GM21381 (cell line): Measurements from ENCODE around the gene FANK1.

ENCODE experiments used
- ATAC-seq: cut with Tn5 transposase; IDR thresholded peaks from one replicate; pipeline ENCODE4 v1.9.1; 2021; ENCODE audit warnings: mild to moderate bottlenecking, moderate library complexity; ENCODE audit not compliant: unreplicated experiment

FANK1 gene

GRCh38 chr10:125984346-125984745, 88.0 kb downstream of the FANK1 start:
- ATAC-seq, result no peak

- ATAC-seq, result no peak
Observed at GRCh38 chr10:125984865-125985495, 88.6 kb downstream of the FANK1 start.

GRCh38 chr10:125985557-125986240, 89.3 kb downstream of the FANK1 start:
- no peak for ATAC-seq

- no peak for ATAC-seq
Observed at GRCh38 chr10:125989791-125990190, 93.4 kb downstream of the FANK1 start.

GRCh38 chr10:125990974-125991373, 94.6 kb downstream of the FANK1 start:
- no peak for ATAC-seq

GRCh38 chr10:125991392-125991791, 95.0 kb downstream of the FANK1 start:
- ATAC-seq, result no peak

- ATAC-seq, result no peak
Observed at GRCh38 chr10:125992254-125992653, 95.9 kb downstream of the FANK1 start.

GRCh38 chr10:125994601-125995000, 98.2 kb downstream of the FANK1 start:
- ATAC-seq, result no peak

GRCh38 chr10:125995726-125996304, 99.5 kb downstream of the FANK1 start:
- ATAC-seq, result no peak

- no peak for ATAC-seq
Observed at GRCh38 chr10:125997586-125997985, 101.2 kb downstream of the FANK1 start.

GRCh38 chr10:125999694-126000093, 103.3 kb downstream of the FANK1 start:
- no peak for ATAC-seq

- no peak for ATAC-seq
Observed at GRCh38 chr10:126001576-126001975, 105.2 kb downstream of the FANK1 start.

- no peak for ATAC-seq
Observed at GRCh38 chr10:126004752-126005151, 108.4 kb downstream of the FANK1 start.

GRCh38 chr10:126006264-126006663, 109.9 kb downstream of the FANK1 start:
- ATAC-seq, result no peak

- ATAC-seq, result no peak
Observed at GRCh38 chr10:126006906-126007305, 110.5 kb downstream of the FANK1 start.

GRCh38 chr10:126009650-126010049, 113.3 kb downstream of the FANK1 start:
- no peak for ATAC-seq

- ATAC-seq, result no peak
Observed at GRCh38 chr10:126011995-126012394, 115.6 kb downstream of the FANK1 start.

GRCh38 chr10:126012485-126012884, 116.1 kb downstream of the FANK1 start:
- no peak for ATAC-seq

GRCh38 chr10:126013489-126014281, 117.3 kb downstream of the FANK1 start:
- ATAC-seq, result no peak

GRCh38 chr10:126014309-126014708, 117.9 kb downstream of the FANK1 start:
- ATAC-seq, result no peak

GRCh38 chr10:126015413-126015812, 119.0 kb downstream of the FANK1 start:
- no peak for ATAC-seq
